ENCODE data around the gene FNDC3A. TPM values are rescaled to one million over a fixed set of nuclear protein-coding genes. Genes with fewer than 3 reads are reported as not detected.

The FNDC3A gene, protein sequence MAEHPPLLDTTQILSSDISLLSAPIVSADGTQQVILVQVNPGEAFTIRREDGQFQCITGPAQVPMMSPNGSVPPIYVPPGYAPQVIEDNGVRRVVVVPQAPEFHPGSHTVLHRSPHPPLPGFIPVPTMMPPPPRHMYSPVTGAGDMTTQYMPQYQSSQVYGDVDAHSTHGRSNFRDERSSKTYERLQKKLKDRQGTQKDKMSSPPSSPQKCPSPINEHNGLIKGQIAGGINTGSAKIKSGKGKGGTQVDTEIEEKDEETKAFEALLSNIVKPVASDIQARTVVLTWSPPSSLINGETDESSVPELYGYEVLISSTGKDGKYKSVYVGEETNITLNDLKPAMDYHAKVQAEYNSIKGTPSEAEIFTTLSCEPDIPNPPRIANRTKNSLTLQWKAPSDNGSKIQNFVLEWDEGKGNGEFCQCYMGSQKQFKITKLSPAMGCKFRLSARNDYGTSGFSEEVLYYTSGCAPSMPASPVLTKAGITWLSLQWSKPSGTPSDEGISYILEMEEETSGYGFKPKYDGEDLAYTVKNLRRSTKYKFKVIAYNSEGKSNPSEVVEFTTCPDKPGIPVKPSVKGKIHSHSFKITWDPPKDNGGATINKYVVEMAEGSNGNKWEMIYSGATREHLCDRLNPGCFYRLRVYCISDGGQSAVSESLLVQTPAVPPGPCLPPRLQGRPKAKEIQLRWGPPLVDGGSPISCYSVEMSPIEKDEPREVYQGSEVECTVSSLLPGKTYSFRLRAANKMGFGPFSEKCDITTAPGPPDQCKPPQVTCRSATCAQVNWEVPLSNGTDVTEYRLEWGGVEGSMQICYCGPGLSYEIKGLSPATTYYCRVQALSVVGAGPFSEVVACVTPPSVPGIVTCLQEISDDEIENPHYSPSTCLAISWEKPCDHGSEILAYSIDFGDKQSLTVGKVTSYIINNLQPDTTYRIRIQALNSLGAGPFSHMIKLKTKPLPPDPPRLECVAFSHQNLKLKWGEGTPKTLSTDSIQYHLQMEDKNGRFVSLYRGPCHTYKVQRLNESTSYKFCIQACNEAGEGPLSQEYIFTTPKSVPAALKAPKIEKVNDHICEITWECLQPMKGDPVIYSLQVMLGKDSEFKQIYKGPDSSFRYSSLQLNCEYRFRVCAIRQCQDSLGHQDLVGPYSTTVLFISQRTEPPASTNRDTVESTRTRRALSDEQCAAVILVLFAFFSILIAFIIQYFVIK
- polyA plus RNA-seq (2013, experiment 1 of 2; ENCODE audit: insufficient read length): 19.4 TPM
- 22.4 TPM for polyA plus RNA-seq (2013, experiment 2 of 2; ENCODE audit: insufficient read length)

DNA sequence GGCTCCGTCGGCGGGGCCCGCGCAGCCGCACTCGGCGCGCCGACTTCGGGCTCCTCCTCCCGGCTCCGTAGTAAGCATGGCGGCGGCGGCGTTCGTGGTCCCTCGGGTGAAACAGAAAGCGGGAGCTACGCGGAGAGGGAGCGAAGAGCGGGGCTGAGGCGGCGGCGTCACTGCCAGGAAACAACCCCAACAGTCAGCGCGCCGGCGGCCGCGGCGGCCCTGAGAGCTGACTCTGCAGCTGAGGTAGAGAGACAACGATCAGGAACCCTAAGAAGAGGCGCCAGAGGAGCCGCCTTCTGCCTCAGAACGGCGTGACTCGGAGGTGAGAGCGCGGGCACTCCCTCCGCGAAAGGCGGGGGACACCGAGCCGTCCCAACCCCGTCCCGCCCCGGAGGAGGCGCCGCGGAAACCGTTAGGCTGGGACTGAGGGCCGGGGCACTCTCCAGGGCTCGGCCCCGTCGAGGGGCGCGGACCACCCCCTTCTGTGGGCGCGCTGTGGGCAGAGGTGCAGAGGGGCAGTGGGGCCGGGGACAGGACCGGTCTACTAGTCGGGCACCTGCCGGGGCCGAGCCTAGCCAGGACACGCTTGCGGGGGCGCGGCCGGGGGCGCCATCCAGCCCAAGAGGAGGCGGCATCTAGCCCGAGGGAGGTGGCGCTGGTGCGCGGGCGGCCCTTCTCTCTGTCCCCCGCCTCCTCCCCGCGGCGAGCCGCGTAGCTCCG, at the start of gene FNDC3A:
TSS of gene FNDC3A (plus strand) at position 57 of the 720 bp plus-strand sequence. CDS start 30,279 bp downstream, outside the sequence.
- DNase-seq: peak; percentile 83

DNA sequence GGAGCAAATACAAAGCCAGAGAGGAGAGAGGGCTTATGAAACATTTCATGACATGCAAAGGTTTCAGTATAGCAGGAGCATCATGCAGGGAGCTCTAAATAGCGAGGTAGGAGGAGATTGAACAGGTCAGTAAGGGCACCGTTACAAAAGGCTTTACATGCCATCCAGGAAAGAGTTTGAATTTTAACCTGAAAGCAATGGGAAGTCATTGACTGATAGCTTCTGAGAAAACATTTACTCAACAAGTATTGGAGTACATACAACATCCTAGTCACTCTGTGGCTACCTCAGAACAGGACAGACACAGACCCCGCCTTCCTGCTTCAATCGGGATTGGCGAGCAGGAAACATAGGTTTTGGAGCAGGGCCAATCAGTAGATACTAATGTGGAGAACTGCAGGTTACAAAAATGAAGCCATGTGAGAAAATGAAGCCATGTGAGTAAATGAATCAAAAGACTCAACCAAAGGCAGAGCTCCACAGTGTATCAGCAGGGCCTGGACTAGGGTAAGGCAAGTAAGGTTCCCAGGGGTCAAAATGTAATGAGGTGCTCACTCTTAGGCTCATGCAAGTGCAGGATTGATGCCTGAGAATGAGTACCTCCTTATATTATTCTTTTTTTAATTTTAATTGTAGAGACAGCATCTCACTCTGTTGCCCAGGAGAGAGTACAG, 46.8 kb upstream of the FNDC3A start:
- DNase-seq: no peak

DNA sequence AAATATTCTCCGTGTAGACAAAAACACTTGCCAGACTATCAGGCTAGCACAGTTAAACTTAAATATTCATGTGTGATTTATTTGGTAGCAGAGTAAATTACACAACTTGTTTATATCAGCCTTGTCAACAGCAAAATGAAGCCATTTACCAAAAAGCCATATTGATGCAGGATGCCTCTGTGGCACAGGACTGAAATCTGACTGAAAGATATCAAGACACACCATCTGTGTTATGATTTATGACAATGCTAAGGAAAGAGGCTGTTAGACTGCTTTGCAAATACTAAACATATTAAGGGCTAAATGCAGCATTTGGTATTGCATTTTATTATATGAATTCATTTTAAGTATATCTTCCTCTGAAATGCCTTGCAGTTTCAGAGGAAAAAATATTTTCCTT, 44.8 kb upstream of the FNDC3A start:
- no peak for DNase-seq

GRCh38 chr13:48938308-48938943, 37.3 kb upstream of the FNDC3A start:
- DNase-seq: no peak

- DNase-seq: no peak
These were observed 36.0 kb upstream of the FNDC3A start for GRCh38 chr13:48939728-48940127.

- DNase-seq: peak; percentile 36
These were observed 33.6 kb upstream of the FNDC3A start for GRCh38 chr13:48942131-48942530.

- peak; percentile 6 for DNase-seq
These were observed 31.5 kb upstream of the FNDC3A start for GRCh38 chr13:48944221-48944620.

GRCh38 chr13:48945626-48946025, 30.1 kb upstream of the FNDC3A start:
- DNase-seq: no peak

- DNase-seq: no peak
These were observed 29.5 kb upstream of the FNDC3A start for GRCh38 chr13:48946163-48946562.

- no peak for DNase-seq
These were observed 25.9 kb upstream of the FNDC3A start for GRCh38 chr13:48949566-48950500.

DNA sequence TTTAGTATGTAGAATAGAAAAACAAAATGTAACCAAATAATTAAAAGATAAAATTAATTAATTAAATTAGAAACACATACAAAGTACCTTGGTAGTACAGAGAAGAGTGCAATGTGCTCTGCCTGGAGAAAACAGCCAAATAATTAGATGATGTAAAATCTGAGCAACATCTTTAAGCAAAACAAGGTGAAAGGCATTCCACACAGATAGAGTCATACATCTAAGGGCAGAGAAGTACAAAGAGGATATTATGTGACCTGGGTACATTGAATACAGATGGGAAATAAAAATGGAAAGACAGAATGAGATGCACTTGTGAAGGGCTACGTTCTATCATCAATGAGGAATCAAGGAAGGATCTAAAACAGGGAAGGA, 25.2 kb upstream of the FNDC3A start:
- DNase-seq: peak; percentile 12

GRCh38 chr13:48954081-48954480, 21.6 kb upstream of the FNDC3A start:
- DNase-seq: peak; percentile 13

DNA sequence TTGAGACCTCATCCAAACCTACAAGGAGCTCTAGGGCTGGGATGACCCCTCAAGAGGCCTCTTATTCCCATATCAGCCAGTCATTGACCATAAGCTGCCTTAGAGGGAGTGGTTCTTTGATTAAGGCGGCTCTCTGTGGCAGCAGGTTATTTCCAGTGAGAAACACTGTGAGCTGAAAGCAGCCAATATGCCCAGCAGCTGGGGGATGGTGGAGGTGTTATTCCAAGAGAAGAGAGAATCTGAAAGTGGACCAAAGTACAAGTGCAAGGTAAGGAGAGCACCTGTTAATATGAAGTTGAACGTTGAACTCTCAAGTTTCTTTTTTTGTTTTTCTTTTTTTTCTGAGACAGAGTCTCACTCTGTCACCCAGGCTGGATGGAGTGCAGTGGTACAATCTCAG, 20.2 kb upstream of the FNDC3A start:
- DNase-seq: no peak

GRCh38 chr13:48961379-48961778, 14.3 kb upstream of the FNDC3A start:
- DNase-seq: no peak

- DNase-seq: no peak
These were observed 13.4 kb upstream of the FNDC3A start for GRCh38 chr13:48962281-48962680.

DNA sequence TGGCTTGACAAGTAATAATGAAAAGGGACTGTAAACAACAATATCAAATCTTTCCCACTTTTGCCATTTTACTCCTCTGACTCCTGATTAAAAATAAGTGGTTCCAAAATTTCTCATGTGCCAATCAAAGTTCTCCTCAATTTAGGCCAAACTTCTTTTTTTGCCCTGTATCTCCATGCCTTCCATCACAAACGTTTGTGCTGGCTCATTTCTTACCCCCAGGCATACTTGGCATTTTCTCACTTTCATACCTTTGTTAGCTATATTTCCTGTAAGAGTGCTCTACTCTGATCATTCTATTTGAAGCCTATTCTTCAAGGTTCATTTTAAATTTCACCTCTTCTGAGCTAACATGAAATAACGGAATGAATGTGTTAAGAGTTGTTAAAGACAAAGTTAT, 10.0 kb upstream of the FNDC3A start:
- DNase-seq: no peak

DNA sequence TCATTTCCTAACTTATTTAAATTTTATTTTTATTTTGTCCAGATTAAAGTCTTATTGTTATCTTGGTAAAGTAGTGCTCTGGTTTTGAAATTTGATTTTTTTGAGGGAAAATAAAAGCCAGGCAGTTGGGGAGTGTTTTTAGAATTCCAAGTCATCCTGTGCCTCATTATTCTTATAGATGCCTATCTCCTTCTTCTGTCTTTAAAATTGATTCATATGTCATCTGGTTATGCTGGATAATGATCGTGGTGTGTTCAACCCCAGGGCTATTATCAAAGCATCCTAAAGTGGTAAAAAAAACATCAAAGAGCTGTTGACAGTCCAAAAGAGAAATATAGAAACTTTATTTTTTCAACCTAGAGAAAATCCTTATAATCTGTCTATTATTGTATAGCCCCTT, 6.0 kb upstream of the FNDC3A start:
- no peak for DNase-seq

- no peak for DNase-seq
These were observed 1.8 kb upstream of the FNDC3A start for GRCh38 chr13:48973845-48974431.

- DNase-seq: peak; percentile 67
These were observed 434 bp upstream of the FNDC3A start for GRCh38 chr13:48975101-48975855.
